Type B pancreatic cell (in vitro differentiated cells): ENCODE data around the gene SNTG2. TPM values are rescaled to one million over a fixed set of nuclear protein-coding genes. Genes with fewer than 3 reads are reported as not detected.

Experiments
- DNase-seq: peaks from one replicate; pipeline ENCODE4 v3.0.0; 2021; ENCODE audit warnings: mixed read lengths; ENCODE audit not compliant: unreplicated experiment; ENCODE audit errors: extremely low spot score
- H3K27ac Mint-ChIP-seq: 2 replicates; pipeline ENCODE4 v1.8.0; 2021; ENCODE audit warnings: mild to moderate bottlenecking, mixed read lengths
- H3K27me3 Mint-ChIP-seq: 2 replicates; pipeline ENCODE4 v1.8.0; 2021; ENCODE audit warnings: mixed read lengths
- H3K36me3 Mint-ChIP-seq: 2 replicates; pipeline ENCODE4 v1.8.0; 2021; ENCODE audit warnings: mixed read lengths
- H3K4me1 Mint-ChIP-seq: one replicate; pipeline ENCODE4 v1.8.0; 2021; ENCODE audit warnings: mixed read lengths; ENCODE audit not compliant: unreplicated experiment
- H3K4me3 Mint-ChIP-seq: 2 replicates; pipeline ENCODE4 v1.8.0; 2021; ENCODE audit warnings: mild to moderate bottlenecking, mixed read lengths
- H3K9me3 Mint-ChIP-seq: 2 replicates; pipeline ENCODE4 v1.8.0; 2021; ENCODE audit warnings: mixed read lengths
- CTCF ChIP-seq: fragments of 200-600 bp; sonication (generic); conservative IDR thresholded peaks from 2 replicates; pipeline ENCODE4 v1.5.0; 2021; ENCODE audit warnings: antibody characterized with exemption, mild to moderate bottlenecking
- total RNA-seq: library from RNA; stranded (reverse); gene quantifications from 2 replicates; pipeline ENCODE4 v1.2.1, GENCODE V29; 2021; ENCODE audit warnings: low replicate concordance

The SNTG2 gene
- total RNA-seq, 1 donor from 2014 or later, result 1.1 TPM

- Mint-ChIP-seq H3K4me3 (no peak overlapping the region), H3K27ac (no peak overlapping the region), H3K27me3 (no peaks in the 10 kb centered on the region), H3K4me1 (peaks cover 8% of the 10 kb centered on the region), H3K36me3 (no peaks in the 10 kb centered on the region), H3K9me3 (no peaks in the 10 kb centered on the region)
- TF ChIP-seq CTCF, result no peak
- no peak for DNase-seq
These were observed 419.3 kb downstream of the SNTG2 start for GRCh38 chr2:1369905-1370304.

GRCh38 chr2:1370461-1370860 lies 419.8 kb downstream of the SNTG2 start:
- no peaks in the 10 kb centered on the region for H3K9me3 Mint-ChIP-seq
- H3K36me3 Mint-ChIP-seq, result no peaks in the 10 kb centered on the region
- no peak for TF ChIP-seq CTCF
- no peak overlapping the region for H3K27ac Mint-ChIP-seq
- H3K4me1 Mint-ChIP-seq, result peaks cover 7% of the 10 kb centered on the region
- no peaks in the 10 kb centered on the region for H3K27me3 Mint-ChIP-seq
- H3K4me3 Mint-ChIP-seq, result no peak overlapping the region
- DNase-seq, result no peak

GRCh38 chr2:1371082-1371481 lies 420.4 kb downstream of the SNTG2 start:
- Mint-ChIP-seq H3K36me3 (no peaks in the 10 kb centered on the region), H3K27me3 (no peaks in the 10 kb centered on the region), H3K27ac (no peak overlapping the region), H3K9me3 (no peaks in the 10 kb centered on the region), H3K4me1 (peaks cover 2% of the 10 kb centered on the region), H3K4me3 (no peak overlapping the region)
- no peak for TF ChIP-seq CTCF
- no peak for DNase-seq

- Mint-ChIP-seq H3K9me3 (no peaks in the 10 kb centered on the region), H3K4me1 (no peaks in the 10 kb centered on the region)
These were observed 423.2 kb downstream of the SNTG2 start for GRCh38 chr2:1373830-1374229.

GRCh38 chr2:1374287-1374686 lies 423.6 kb downstream of the SNTG2 start:
- Mint-ChIP-seq H3K9me3 (no peaks in the 10 kb centered on the region), H3K4me3 (no peak overlapping the region), H3K27ac (no peak overlapping the region), H3K4me1 (no peaks in the 10 kb centered on the region), H3K36me3 (no peaks in the 10 kb centered on the region), H3K27me3 (no peaks in the 10 kb centered on the region)
- no peak for DNase-seq
- no peak for TF ChIP-seq CTCF

More at GRCh38 chr2:1373830-1374229, 423.2 kb downstream of the SNTG2 start:
- Mint-ChIP-seq H3K27ac (no peak overlapping the region), H3K36me3 (no peaks in the 10 kb centered on the region), H3K27me3 (no peaks in the 10 kb centered on the region), H3K4me3 (no peak overlapping the region)
- TF ChIP-seq CTCF, result no peak
- no peak for DNase-seq

GRCh38 chr2:1375794-1376193 lies 425.1 kb downstream of the SNTG2 start:
- TF ChIP-seq CTCF, result no peak
- Mint-ChIP-seq H3K9me3 (no peaks in the 10 kb centered on the region), H3K27ac (no peak overlapping the region), H3K36me3 (no peaks in the 10 kb centered on the region), H3K27me3 (peaks cover 2% of the 10 kb centered on the region), H3K4me1 (no peaks in the 10 kb centered on the region), H3K4me3 (no peak overlapping the region)
- no peak for DNase-seq
